Skeletal muscle satellite cell (primary cell): ENCODE results near the gene COL4A6.

ENCODE experiments used
- H3K27me3 ChIP-seq: 2 replicates; pipeline ENCODE4 v1.7.0; 2013; ENCODE audit warnings: low read length; ENCODE audit not compliant: control insufficient read depth, insufficient read depth
- H3K36me3 ChIP-seq: 2 replicates; pipeline ENCODE4 v1.7.0; 2013; ENCODE audit warnings: mild to moderate bottlenecking, control low read depth, low read length; ENCODE audit not compliant: insufficient read depth
- H3K4me1 ChIP-seq: 2 replicates; pipeline ENCODE4 v1.7.0; 2013; ENCODE audit warnings: low read length; ENCODE audit not compliant: control insufficient read depth, insufficient read depth
- H3K4me2 ChIP-seq: 2 replicates; pipeline ENCODE4 v1.7.0; 2013; ENCODE audit warnings: mild to moderate bottlenecking, low read length
- H3K4me3 ChIP-seq: 2 replicates; pipeline ENCODE4 v1.7.0; 2013; ENCODE audit warnings: low read length
- H3K9ac ChIP-seq: 2 replicates; pipeline ENCODE4 v1.7.0; 2013; ENCODE audit warnings: mild to moderate bottlenecking, low read depth, low read length, moderate library complexity
- H3K9me3 ChIP-seq: replicated peaks from 2 replicates; pipeline ENCODE4 v1.7.0; 2013; ENCODE audit warnings: mild to moderate bottlenecking, control low read depth, low read length

The COL4A6 gene

GRCh38 chrX:108132876-108133275 lies 305.3 kb downstream of the COL4A6 start:
- Histone ChIP-seq H3K4me2 (no peak overlapping the region), H3K4me1 (no peaks in the 10 kb centered on the region), H3K27me3 (peaks cover 10% of the 10 kb centered on the region), H3K4me3 (no peak overlapping the region), H3K9me3 (no peaks in the 10 kb centered on the region), H3K9ac (no peak overlapping the region), H3K36me3 (no peaks in the 10 kb centered on the region)

GRCh38 chrX:108132034-108132433 lies 306.2 kb downstream of the COL4A6 start:
- H3K9ac ChIP-seq = no peak overlapping the region
- no peaks in the 10 kb centered on the region for H3K4me1 ChIP-seq

GRCh38 chrX:108131471-108131870 lies 306.8 kb downstream of the COL4A6 start:
- no peaks in the 10 kb centered on the region for H3K9me3 ChIP-seq
- H3K4me1 ChIP-seq = no peaks in the 10 kb centered on the region
- peaks cover 9% of the 10 kb centered on the region for H3K27me3 ChIP-seq
- H3K9ac ChIP-seq = no peak overlapping the region
- H3K4me3 ChIP-seq = no peak overlapping the region
- H3K36me3 ChIP-seq = no peaks in the 10 kb centered on the region
- no peak overlapping the region for H3K4me2 ChIP-seq

More at GRCh38 chrX:108132034-108132433, 306.2 kb downstream of the COL4A6 start:
- Histone ChIP-seq H3K4me2 (no peak overlapping the region), H3K9me3 (no peaks in the 10 kb centered on the region), H3K4me3 (no peak overlapping the region), H3K27me3 (peaks cover 13% of the 10 kb centered on the region), H3K36me3 (no peaks in the 10 kb centered on the region)

GRCh38 chrX:108130889-108131288 lies 307.3 kb downstream of the COL4A6 start:
- no peaks in the 10 kb centered on the region for H3K4me1 ChIP-seq
- no peaks in the 10 kb centered on the region for H3K36me3 ChIP-seq
- H3K4me3 ChIP-seq = no peak overlapping the region
- no peaks in the 10 kb centered on the region for H3K9me3 ChIP-seq
- H3K27me3 ChIP-seq = peaks cover 9% of the 10 kb centered on the region
- no peak overlapping the region for H3K9ac ChIP-seq
- no peak overlapping the region for H3K4me2 ChIP-seq

GRCh38 chrX:108127152-108127551 lies 311.1 kb downstream of the COL4A6 start:
- no peak overlapping the region for H3K9ac ChIP-seq

GRCh38 chrX:108126661-108127060 lies 311.6 kb downstream of the COL4A6 start:
- H3K4me3 ChIP-seq = no peak overlapping the region
- H3K27me3 ChIP-seq = peaks cover 10% of the 10 kb centered on the region
- no peak overlapping the region for H3K9ac ChIP-seq
- no peaks in the 10 kb centered on the region for H3K4me1 ChIP-seq
- H3K4me2 ChIP-seq = no peak overlapping the region
- no peaks in the 10 kb centered on the region for H3K9me3 ChIP-seq
- H3K36me3 ChIP-seq = no peaks in the 10 kb centered on the region

More at GRCh38 chrX:108127152-108127551, 311.1 kb downstream of the COL4A6 start:
- Histone ChIP-seq H3K9me3 (no peaks in the 10 kb centered on the region), H3K4me2 (no peak overlapping the region), H3K27me3 (peaks cover 7% of the 10 kb centered on the region), H3K4me3 (no peak overlapping the region), H3K4me1 (no peaks in the 10 kb centered on the region), H3K36me3 (no peaks in the 10 kb centered on the region)

- Histone ChIP-seq H3K27me3 (peaks cover 17% of the 10 kb centered on the region), H3K4me3 (no peak overlapping the region), H3K4me2 (no peak overlapping the region), H3K36me3 (no peaks in the 10 kb centered on the region), H3K9me3 (no peaks in the 10 kb centered on the region), H3K9ac (no peak overlapping the region), H3K4me1 (no peaks in the 10 kb centered on the region)
These were observed 314.4 kb downstream of the COL4A6 start for GRCh38 chrX:108123591-108124366.

- no peaks in the 10 kb centered on the region for H3K4me1 ChIP-seq
- H3K4me2 ChIP-seq = no peak overlapping the region
- H3K4me3 ChIP-seq = no peak overlapping the region
- H3K27me3 ChIP-seq = peaks cover 17% of the 10 kb centered on the region
- H3K9me3 ChIP-seq = no peaks in the 10 kb centered on the region
- no peak overlapping the region for H3K9ac ChIP-seq
- H3K36me3 ChIP-seq = no peaks in the 10 kb centered on the region
These were observed 315.5 kb downstream of the COL4A6 start for GRCh38 chrX:108122748-108123147.

GRCh38 chrX:108121291-108121690 lies 316.9 kb downstream of the COL4A6 start:
- Histone ChIP-seq H3K4me3 (no peak overlapping the region), H3K27me3 (peaks cover 24% of the 10 kb centered on the region), H3K9me3 (no peaks in the 10 kb centered on the region), H3K36me3 (no peaks in the 10 kb centered on the region), H3K4me2 (no peak overlapping the region), H3K9ac (no peak overlapping the region), H3K4me1 (no peaks in the 10 kb centered on the region)

- Histone ChIP-seq H3K27me3 (peaks cover 29% of the 10 kb centered on the region), H3K4me2 (no peak overlapping the region), H3K9ac (no peak overlapping the region), H3K9me3 (no peaks in the 10 kb centered on the region), H3K4me3 (no peak overlapping the region), H3K36me3 (no peaks in the 10 kb centered on the region), H3K4me1 (no peaks in the 10 kb centered on the region)
These were observed 320.2 kb downstream of the COL4A6 start for GRCh38 chrX:108117988-108118387.

GRCh38 chrX:108114541-108114940 lies 323.7 kb downstream of the COL4A6 start:
- no peak overlapping the region for H3K4me2 ChIP-seq
- H3K36me3 ChIP-seq = no peaks in the 10 kb centered on the region
- no peaks in the 10 kb centered on the region for H3K4me1 ChIP-seq
- no peak overlapping the region for H3K9ac ChIP-seq
- H3K4me3 ChIP-seq = no peak overlapping the region
- H3K27me3 ChIP-seq = peaks cover 16% of the 10 kb centered on the region
- no peaks in the 10 kb centered on the region for H3K9me3 ChIP-seq
